HepG2 (cell line): Measurements from ENCODE around the gene SH3PXD2A. TPM values are rescaled to one million over a fixed set of nuclear protein-coding genes. Genes with fewer than 3 reads are reported as not detected.

Experiments
- ATRX ChIP-seq: sonication (generic); formaldehyde crosslinking; IDR thresholded peaks from 2 replicates; pipeline ENCODE4 v1.4.0; 2020; ENCODE audit warnings: missing genetic modification reagents, borderline replicate concordance
- HCFC1 ChIP-seq: fragments of 150-350 bp; IDR thresholded peaks from 2 replicates; pipeline ENCODE4 v1.6.1; 2014; ENCODE audit warnings: low read depth, low read length
- HOXA9 ChIP-seq: sonication (generic); formaldehyde crosslinking; IDR thresholded peaks from 2 replicates; pipeline ENCODE4 v1.8.1; 2022; ENCODE audit warnings: missing genetic modification reagents, mild to moderate bottlenecking, moderate library complexity, borderline replicate concordance
- LCORL ChIP-seq, 2 experiments: fragments of 450-650 bp in 1 of 2; sonication (generic) in 1 of 2; formaldehyde crosslinking in 1 of 2; IDR thresholded peaks; 2 replicates each; pipeline versions ENCODE4 v1.5.0 to v1.6.1; 2017 to 2020; ENCODE audit warnings: antibody characterized with exemption in 1 of 2, missing genetic modification reagents in 1 of 2
- PHB2 ChIP-seq: fragments of 450-650 bp; IDR thresholded peaks from 2 replicates; pipeline ENCODE4 v1.6.1; 2018; ENCODE audit not compliant: partially characterized antibody
- POLR2G ChIP-seq: fragments of 200-400 bp; formaldehyde crosslinking; IDR thresholded peaks from 2 replicates; pipeline ENCODE4 v1.6.1; 2018; ENCODE audit warnings: mild to moderate bottlenecking, low read depth, low read length, moderate library complexity
- SALL2 ChIP-seq: sonication (generic); formaldehyde crosslinking; IDR thresholded peaks from 2 replicates; pipeline ENCODE4 v1.8.1; 2023; ENCODE audit warnings: mild to moderate bottlenecking, missing genetic modification reagents, inconsistent platforms
- SRSF1 ChIP-seq: fragments of 200-400 bp; formaldehyde crosslinking; optimal IDR thresholded peaks from 2 replicates; pipeline ENCODE3; 2017; ENCODE audit warnings: mild to moderate bottlenecking, low read depth, low read length, moderate library complexity
- SRY ChIP-seq: sonication (generic); formaldehyde crosslinking; IDR thresholded peaks from 2 replicates; pipeline ENCODE4 v1.8.0; 2022; ENCODE audit warnings: mild to moderate bottlenecking, missing genetic modification reagents
- ZEB1 ChIP-seq: IDR thresholded peaks from 2 replicates; pipeline ENCODE4 v1.6.1; 2012; ENCODE audit warnings: mild to moderate bottlenecking, low read depth, inconsistent platforms; ENCODE audit not compliant: insufficient replicate concordance
- ZNF136 ChIP-seq: sonication (generic); formaldehyde crosslinking; IDR thresholded peaks from 2 replicates; pipeline ENCODE4 v1.8.1; 2022; ENCODE audit warnings: low read depth, mild to moderate bottlenecking, moderate library complexity, missing genetic modification reagents
- ZNF232 ChIP-seq: sonication (generic); formaldehyde crosslinking; IDR thresholded peaks from 2 replicates; pipeline ENCODE4 v1.4.0; 2020; ENCODE audit warnings: missing genetic modification reagents, borderline replicate concordance
- ZNF513 ChIP-seq: sonication (generic); formaldehyde crosslinking; conservative IDR thresholded peaks from 2 replicates; pipeline ENCODE4 v1.5.0; 2020; ENCODE audit warnings: missing genetic modification reagents
- ZNF530 ChIP-seq: sonication (generic); formaldehyde crosslinking; IDR thresholded peaks from 2 replicates; pipeline ENCODE4 v1.5.0; 2020; ENCODE audit warnings: low read depth, mild to moderate bottlenecking, missing genetic modification reagents
- ZNF788 ChIP-seq: sonication (generic); formaldehyde crosslinking; IDR thresholded peaks from 2 replicates; pipeline ENCODE4 v1.5.0; 2020; ENCODE audit warnings: mild to moderate bottlenecking, missing genetic modification reagents, borderline replicate concordance
- ZNF850 ChIP-seq: sonication (generic); formaldehyde crosslinking; conservative IDR thresholded peaks from 2 replicates; pipeline ENCODE4 v1.9.0; 2021; ENCODE audit warnings: mild to moderate bottlenecking, missing genetic modification reagents
- polyA plus RNA-seq, 8 experiments: library from polyadenylated mRNA; depleted of rRNA in 3 of 8; stranded (reverse) in 7 of 8; unstranded in 1 of 8; fragments of >200 nt; fragmentation: Illumina TruSeq in 4 of 8; extraction: Trizol in 4 of 8; gene quantifications; 2 replicates each; pipeline versions ENCODE4 v1.2.1 to v1.2.3, GENCODE V29; 2011 to 2016; ENCODE audit warnings: low read depth in 4 of 8, missing spikeins in 1 of 8, mixed read lengths in 1 of 8; ENCODE audit not compliant: insufficient read depth in 1 of 8
- total RNA-seq, 5 experiments: library from RNA; depleted of rRNA; stranded (reverse); fragments of >200 nt; fragmentation: Illumina TruSeq; extraction: Trizol; gene quantifications; 2 replicates each; pipeline ENCODE4 v1.2.3, GENCODE V29; 2016; ENCODE audit warnings: low read depth in 1 of 5
- TF ChIP-seq, protein P1 (sequence below): sonication (generic); formaldehyde crosslinking; IDR thresholded peaks from 2 replicates; pipeline ENCODE4 v1.4.0; 2020; ENCODE audit warnings: missing genetic modification reagents, borderline replicate concordance
- TF ChIP-seq, protein P2 (sequence below): sonication (generic); formaldehyde crosslinking; IDR thresholded peaks from 2 replicates; pipeline ENCODE4 v1.4.0; 2020; ENCODE audit warnings: missing genetic modification reagents, mild to moderate bottlenecking, borderline replicate concordance
- TF ChIP-seq, protein P3 (sequence below), 2 experiments: fragments of 450-650 bp in 1 of 2; sonication (generic) in 1 of 2; formaldehyde crosslinking; IDR thresholded peaks; 2 replicates each; pipeline versions ENCODE4 v1.5.0 to v1.8.0; 2020 to 2022; ENCODE audit warnings: mild to moderate bottlenecking in 1 of 2, missing genetic modification reagents in 1 of 2

Gene SH3PXD2A
- total and polyA plus RNA-seq, 2 of the 13 experiments (the other 11 are each of a cell fraction or from before 2014, with no cell fraction given) = 11.1 to 11.3 TPM

DNA sequence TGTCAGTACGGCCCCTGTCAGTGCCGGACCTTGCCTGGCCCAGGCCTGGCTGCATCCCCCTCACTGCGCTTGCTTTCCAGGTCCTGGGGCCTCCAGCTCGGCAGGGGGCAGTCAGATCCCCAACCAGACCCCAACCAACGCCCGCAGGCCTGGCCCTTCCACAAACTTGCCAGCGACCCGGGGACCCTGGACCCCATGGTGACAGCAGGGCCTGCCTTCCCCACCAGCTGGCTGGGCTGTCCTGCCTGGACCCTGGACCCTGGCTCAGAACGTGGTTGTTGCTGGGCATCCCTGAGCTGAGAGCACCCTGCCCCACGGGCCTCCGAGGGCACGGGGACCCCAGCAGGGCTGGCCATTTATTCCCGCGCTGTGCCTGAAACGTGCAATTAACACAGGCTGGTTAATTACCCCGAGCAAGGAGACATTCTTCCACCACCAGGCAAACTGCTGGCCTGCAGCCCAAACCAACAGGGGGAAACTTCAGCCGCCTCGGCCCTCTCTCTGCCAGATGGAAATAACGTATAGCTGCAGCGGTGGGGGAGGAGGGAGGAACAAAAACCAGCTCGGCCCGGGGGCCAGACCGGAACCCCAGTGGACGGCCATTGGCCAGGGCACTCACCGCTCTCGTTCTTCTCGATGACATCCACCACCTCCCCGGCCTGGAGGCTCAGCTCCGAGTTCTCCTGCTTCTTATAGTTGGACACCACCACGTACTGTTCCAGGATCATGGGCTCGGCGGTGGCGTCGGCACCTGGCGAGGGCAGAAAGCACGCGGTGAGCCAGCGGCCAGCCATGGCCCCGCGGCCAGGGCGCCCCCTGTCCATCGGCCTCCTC, 194.8 kb downstream of the SH3PXD2A start (continued):
- TF ChIP-seq ATRX (CRISPR knock-in tag) (no peak), POLR2G (peak; percentile 39; the same call in 1 of the 2 replicates), PHB2 (no peak), ZEB1 (no peak), HCFC1 (no peak), SRY (CRISPR knock-in tag) (peak; percentile 69; the same call in 1 of the 2 replicates), SRSF1 (peak; percentile 39), SALL2 (CRISPR knock-in tag) (peak; percentile 52), ZNF530 (CRISPR knock-in tag) (no peak), LCORL (IDR thresholded peaks at IDR 0.05) (no peak), LCORL (CRISPR knock-in tag; IDR thresholded peaks at IDR 0.05) (peak; percentile 41; the same call in 1 of the 2 replicates), ZNF513 (no peak), ZNF850 (CRISPR knock-in tag) (no peak), ZNF788 (CRISPR knock-in tag) (no peak), HOXA9 (CRISPR knock-in tag) (peak; percentile 83; the same call in 1 of the 2 replicates), ZNF232 (peak; percentile 35; the same call in 1 of the 2 replicates), ZNF136 (CRISPR knock-in tag) (0 out of 2 replicates have a peak, but pooled peaks have one; percentile 63)
- TF ChIP-seq, protein P1, sequence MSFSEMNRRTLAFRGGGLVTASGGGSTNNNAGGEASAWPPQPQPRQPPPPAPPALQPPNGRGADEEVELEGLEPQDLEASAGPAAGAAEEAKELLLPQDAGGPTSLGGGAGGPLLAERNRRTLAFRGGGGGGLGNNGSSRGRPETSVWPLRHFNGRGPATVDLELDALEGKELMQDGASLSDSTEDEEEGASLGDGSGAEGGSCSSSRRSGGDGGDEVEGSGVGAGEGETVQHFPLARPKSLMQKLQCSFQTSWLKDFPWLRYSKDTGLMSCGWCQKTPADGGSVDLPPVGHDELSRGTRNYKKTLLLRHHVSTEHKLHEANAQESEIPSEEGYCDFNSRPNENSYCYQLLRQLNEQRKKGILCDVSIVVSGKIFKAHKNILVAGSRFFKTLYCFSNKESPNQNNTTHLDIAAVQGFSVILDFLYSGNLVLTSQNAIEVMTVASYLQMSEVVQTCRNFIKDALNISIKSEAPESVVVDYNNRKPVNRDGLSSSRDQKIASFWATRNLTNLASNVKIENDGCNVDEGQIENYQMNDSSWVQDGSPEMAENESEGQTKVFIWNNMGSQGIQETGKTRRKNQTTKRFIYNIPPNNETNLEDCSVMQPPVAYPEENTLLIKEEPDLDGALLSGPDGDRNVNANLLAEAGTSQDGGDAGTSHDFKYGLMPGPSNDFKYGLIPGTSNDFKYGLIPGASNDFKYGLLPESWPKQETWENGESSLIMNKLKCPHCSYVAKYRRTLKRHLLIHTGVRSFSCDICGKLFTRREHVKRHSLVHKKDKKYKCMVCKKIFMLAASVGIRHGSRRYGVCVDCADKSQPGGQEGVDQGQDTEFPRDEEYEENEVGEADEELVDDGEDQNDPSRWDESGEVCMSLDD (CRISPR knock-in tag) = 0 out of 2 replicates have a peak, but pooled peaks have one; percentile 39
- TF ChIP-seq, protein P2, sequence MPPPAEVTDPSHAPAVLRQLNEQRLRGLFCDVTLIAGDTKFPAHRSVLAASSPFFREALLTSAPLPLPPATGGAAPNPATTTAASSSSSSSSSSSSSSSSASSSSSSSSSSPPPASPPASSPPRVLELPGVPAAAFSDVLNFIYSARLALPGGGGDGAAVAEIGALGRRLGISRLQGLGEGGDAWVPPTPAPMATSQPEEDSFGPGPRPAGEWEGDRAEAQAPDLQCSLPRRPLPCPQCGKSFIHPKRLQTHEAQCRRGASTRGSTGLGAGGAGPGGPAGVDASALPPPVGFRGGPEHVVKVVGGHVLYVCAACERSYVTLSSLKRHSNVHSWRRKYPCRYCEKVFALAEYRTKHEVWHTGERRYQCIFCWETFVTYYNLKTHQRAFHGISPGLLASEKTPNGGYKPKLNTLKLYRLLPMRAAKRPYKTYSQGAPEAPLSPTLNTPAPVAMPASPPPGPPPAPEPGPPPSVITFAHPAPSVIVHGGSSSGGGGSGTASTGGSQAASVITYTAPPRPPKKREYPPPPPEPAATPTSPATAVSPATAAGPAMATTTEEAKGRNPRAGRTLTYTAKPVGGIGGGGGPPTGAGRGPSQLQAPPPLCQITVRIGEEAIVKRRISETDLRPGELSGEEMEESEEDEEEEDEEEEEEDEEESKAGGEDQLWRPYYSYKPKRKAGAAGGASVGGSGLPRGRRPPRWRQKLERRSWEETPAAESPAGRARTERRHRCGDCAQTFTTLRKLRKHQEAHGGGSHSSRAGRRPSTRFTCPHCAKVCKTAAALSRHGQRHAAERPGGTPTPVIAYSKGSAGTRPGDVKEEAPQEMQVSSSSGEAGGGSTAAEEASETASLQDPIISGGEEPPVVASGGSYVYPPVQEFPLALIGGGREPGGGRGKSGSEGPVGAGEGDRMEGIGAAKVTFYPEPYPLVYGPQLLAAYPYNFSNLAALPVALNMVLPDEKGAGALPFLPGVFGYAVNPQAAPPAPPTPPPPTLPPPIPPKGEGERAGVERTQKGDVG (CRISPR knock-in tag) = no peak
- TF ChIP-seq, protein P3, sequence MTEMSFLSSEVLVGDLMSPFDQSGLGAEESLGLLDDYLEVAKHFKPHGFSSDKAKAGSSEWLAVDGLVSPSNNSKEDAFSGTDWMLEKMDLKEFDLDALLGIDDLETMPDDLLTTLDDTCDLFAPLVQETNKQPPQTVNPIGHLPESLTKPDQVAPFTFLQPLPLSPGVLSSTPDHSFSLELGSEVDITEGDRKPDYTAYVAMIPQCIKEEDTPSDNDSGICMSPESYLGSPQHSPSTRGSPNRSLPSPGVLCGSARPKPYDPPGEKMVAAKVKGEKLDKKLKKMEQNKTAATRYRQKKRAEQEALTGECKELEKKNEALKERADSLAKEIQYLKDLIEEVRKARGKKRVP (CRISPR knock-in tag; IDR thresholded peaks at IDR 0.05) = no peak
